Hematopoietic multipotent progenitor cell treated with erythropoietin and hydrocortisone succinate and interleukin-3 and kit ligand, for 6 days (in vitro differentiated cells): Measurements from ENCODE around the gene TMEM222.

Source experiments
- DNase-seq: peaks from one replicate; pipeline ENCODE4 v3.0.0-alpha.2; 2015

The TMEM222 gene

GRCh38 chr1:27306892-27307761 is 14.8 kb upstream of the TMEM222 start:
- DNase-seq: no peak

- DNase-seq: no peak
These were observed 13.9 kb upstream of the TMEM222 start for GRCh38 chr1:27307874-27308598.

- DNase-seq: no peak
These were observed 7.8 kb upstream of the TMEM222 start for GRCh38 chr1:27314169-27314568.

GRCh38 chr1:27314737-27315136 is 7.2 kb upstream of the TMEM222 start:
- no peak for DNase-seq

- no peak for DNase-seq
These were observed 5.1 kb upstream of the TMEM222 start for GRCh38 chr1:27316860-27317259.

GRCh38 chr1:27318136-27318535 is 3.8 kb upstream of the TMEM222 start:
- DNase-seq: no peak

GRCh38 chr1:27318596-27318995 is 3.4 kb upstream of the TMEM222 start:
- DNase-seq: no peak

- DNase-seq: peak; percentile 57
These were observed 742 bp downstream of the TMEM222 start for GRCh38 chr1:27322569-27323240.

- no peak for DNase-seq
These were observed 3.3 kb downstream of the TMEM222 start for GRCh38 chr1:27325286-27325685.

GRCh38 chr1:27327964-27328363 is 6.0 kb downstream of the TMEM222 start:
- DNase-seq: no peak

- no peak for DNase-seq
These were observed 8.8 kb downstream of the TMEM222 start for GRCh38 chr1:27330786-27331185.

GRCh38 chr1:27331426-27331825 is 9.5 kb downstream of the TMEM222 start:
- no peak for DNase-seq

GRCh38 chr1:27331922-27332321 is 10.0 kb downstream of the TMEM222 start:
- no peak for DNase-seq

GRCh38 chr1:27332536-27333281 is 10.7 kb downstream of the TMEM222 start:
- DNase-seq: peak; percentile 75

- DNase-seq: no peak
These were observed 11.8 kb downstream of the TMEM222 start for GRCh38 chr1:27333717-27334279.

- DNase-seq: no peak
These were observed 13.8 kb downstream of the TMEM222 start for GRCh38 chr1:27335506-27336422.

GRCh38 chr1:27336756-27337155 is 14.8 kb downstream of the TMEM222 start:
- DNase-seq: no peak

- DNase-seq: no peak
These were observed 16.8 kb downstream of the TMEM222 start for GRCh38 chr1:27338751-27339150.

- no peak for DNase-seq
These were observed 17.2 kb downstream of the TMEM222 start for GRCh38 chr1:27339213-27339612.

- DNase-seq: peak; percentile 86
These were observed 19.7 kb downstream of the TMEM222 start, which contains the start of gene SYTL1 for GRCh38 chr1:27341525-27342252. Gene SYTL1, plus strand, starts transcription at chr1:27342022. Its CDS starts 3,313 bp downstream, at chr1:27345335.

GRCh38 chr1:27342391-27342777 is 20.4 kb downstream of the TMEM222 start:
- peak; percentile 46 for DNase-seq
